GM18858 (cell line): ENCODE measurements around the gene DDX1.
"Not testable (repeated sequence)": the region's sequence is repeated elsewhere in the genome, so short reads cannot be mapped to it uniquely, and the experiment has no call there.

Experiments
- ATAC-seq: cut with Tn5 transposase; IDR thresholded peaks from one replicate; pipeline ENCODE4 v1.9.1; 2021; ENCODE audit not compliant: unreplicated experiment

Gene DDX1

DNA sequence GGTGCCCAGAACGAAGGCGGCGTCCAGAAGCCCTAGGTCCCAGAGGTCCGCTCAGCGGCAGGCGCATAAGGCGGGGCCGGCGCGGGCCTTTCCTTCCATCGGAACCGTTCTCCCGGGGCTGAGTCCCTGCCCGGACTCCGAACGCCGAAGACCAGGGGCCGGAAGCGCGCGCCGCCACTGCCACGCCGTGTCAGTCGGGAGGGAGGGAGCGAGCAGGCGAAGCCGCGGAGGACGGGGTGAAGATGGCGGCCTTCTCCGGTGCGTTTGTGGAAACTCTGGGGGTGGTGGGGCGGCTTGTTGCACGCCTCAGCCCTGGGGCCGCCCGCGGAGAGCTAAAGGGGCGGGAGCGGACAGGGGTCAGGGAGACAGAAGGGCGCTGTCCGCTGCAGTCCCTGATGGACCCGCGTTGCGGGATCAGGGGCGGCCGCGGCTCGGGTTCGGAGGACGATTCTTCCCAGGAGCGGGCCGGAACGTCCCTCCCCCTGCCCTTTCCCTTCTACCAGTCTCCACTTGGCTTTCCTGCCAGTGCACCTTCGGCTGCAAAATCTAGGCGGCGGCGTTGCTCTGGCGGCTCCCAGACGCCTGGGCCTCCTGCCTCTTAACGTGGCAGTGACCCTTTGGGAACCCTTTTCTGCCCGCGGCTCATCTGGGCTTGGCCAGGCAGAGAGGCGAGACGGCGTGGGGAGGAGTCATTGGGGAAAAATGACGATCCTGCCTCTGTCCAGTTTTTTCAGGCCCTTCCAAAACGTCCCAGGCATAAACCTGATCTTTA lies at the start of gene DDX1:
Gene DDX1 (plus strand): TSS at position 177 of the 772 bp plus-strand sequence. CDS start 66 bp downstream, at position 243.
- peak; percentile 91 for ATAC-seq

DNA sequence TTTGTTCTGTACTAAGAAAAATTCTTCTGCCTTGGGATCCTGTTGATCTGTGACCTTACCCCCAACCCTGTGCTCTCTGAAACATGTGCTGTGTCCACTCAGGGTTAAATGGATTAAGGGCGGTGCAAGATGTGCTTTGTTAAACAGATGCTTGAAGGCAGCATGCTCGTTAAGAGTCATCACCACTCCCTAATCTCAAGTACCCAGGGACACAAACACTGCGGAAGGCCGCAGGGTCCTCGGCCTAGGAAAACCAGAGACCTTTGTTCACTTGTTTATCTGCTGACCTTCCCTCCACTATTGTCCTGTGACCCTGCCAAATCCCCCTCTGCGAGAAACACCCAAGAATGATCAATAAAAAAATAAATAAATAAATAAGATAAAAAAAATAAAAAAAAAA lies 49.4 kb upstream of the DDX1 start:
- not testable (repeated sequence) for ATAC-seq

DNA sequence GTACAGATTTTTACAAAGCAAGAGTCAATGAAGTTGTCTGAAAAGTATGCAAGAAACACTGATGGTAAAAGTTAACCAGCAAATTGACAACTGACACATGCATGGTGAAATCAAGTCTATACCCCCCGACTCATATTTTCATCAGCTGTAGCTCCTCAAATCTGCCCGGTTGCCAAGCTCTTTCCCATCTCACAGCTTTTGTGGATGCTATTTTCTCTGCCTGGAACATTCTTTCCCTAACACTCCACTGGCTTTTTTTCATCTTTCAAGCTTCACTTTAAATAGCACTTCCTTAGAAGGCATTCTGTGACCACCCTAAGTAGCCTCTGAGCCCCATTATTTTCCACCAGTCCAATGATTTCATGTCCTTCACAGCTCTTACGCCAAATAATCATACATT lies 48.6 kb upstream of the DDX1 start:
- no peak for ATAC-seq

DNA sequence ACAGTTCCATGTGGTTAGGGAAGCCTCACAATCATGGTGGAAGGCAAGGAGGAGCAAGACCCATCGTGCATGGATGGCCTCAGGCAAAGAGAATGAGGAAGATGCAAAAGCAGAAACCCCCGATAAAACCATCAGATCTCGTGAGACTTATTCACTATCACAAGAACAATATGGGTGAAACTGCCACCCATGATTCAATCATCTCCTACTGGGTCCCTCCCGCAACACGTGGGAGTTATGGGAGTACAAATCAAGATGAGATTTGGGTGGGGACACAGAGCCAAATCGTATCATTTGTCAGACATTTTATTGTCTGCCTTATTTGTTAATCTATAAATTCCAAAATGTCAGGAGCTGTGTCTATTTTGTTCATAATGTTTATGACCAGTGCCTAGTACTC lies 48.1 kb upstream of the DDX1 start:
- no peak for ATAC-seq

DNA sequence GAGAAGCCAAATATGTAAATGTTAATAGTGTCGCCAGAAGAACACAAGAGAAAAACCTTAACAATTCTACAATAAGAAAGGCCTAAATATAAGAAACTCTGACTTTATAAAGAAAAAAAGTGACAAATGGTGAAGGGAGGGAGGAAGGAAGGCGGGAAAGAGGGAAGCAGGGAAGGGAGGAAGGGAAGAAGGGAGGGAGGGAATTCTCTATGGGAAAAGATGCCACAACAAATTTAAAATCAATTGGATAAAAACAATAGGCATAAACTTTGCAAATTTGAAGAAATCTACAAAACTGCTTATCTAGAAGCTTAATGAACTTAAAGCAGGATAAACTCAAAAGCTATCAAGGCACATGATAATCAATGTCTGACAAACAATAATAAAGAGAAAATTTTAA lies 47.4 kb upstream of the DDX1 start:
- no peak for ATAC-seq

DNA sequence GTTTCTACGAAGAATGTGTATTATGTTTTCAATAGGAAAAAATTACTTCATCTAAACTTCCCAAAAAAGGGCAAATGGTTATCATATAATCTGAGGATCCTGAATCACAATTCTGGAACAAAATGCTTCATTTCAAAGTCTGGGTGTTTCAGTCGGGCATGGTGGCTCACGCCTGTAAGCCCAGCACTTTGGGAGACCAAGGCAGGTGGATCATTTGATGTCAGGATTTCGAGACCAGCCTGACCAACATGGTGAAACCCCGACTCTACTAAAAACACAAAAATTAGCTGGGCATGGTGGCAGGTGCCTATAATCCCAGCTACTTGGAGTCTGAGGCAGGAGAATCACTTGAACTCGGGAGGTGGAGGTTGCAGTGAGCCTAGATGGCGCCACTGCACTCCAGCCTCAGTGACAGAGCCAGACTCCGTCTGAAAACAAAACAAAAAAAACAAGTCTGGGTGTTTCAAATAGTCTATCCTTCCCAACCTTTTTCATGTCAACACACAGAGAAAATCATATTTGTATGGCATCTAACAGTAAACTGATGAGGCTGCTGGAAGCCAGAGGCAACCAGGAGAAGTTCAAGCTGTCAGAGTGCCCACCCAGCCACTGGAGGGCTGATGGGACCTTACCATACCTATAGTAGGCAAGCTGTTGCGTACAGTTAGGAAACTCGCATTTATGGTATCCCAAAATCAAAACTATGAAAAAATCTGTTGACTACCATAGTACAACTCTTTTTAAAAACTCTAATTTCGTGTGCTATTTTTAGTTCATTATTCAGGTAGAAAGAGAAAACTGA lies 45.2 kb upstream of the DDX1 start:
- ATAC-seq = no peak

DNA sequence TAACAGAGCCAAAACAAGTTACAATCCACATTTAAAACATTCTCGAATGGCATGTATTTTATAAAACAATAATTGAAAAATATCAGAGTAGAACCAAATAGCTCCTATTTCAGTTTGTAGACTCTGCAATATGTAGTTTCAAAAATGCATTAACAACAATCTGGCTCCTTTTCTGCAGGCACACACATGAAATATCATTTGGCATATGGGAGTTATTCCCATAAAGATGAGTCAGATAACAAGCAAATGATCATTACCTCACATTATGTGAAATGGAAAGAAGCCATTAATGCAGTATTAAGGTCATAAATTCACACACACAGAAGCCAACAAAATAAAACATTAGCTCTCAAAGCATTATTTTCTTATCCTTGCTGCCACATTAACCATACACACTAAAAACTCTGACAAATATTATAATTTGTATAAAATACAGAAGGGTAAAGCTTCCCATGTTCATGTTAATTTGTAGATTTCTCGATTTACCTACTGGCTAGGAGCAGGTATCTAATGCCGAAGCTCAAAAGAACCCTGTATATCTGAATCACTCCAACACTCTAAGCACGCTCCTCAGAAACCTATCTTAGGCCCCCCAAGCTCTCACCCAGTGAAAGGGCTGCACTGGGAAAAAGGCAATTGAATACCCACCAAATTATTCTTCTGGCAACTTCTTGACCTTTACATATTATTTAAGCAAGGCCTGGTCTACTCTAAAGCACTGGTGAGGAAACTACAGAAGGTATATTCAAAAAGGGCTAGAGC lies 44.4 kb upstream of the DDX1 start:
- ATAC-seq = no peak

DNA sequence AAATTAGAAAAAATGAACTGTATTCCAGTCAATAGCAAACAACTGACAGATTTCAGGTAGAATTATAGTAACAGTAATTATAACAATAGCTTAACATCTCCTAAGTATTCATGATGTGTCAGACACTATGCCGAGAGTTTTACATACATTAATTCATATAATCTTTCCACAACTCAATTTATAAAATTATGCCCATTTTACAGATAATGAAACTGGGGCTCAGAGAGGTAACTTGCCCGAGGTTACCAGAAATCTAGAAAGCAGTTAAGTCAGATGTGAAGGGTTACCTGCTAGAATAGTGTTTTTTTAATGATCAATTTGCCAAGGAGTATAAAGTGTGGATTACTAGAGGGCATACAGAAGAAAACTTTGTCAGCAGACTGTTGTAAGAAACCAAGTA lies 42.7 kb upstream of the DDX1 start:
- no peak for ATAC-seq

DNA sequence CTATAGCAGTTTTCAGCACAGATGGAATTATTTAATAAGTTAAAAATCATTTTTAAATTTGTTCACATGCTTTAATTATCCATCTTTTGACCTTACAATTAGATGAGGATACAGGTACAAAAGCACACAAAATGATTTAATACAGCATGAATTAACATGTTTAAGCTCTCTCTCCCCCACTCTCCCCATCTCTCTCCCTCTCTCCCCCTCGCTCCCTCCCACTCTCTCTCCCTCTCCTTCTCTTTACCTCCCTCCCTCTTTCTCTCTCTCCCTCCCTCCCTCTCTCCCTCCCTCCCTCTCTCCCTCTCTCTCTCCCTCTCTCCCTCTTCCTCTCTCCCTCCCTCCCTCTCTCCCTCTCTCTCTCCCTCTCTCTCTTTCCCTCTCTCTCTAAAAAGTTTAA lies 38.1 kb upstream of the DDX1 start:
- ATAC-seq = no peak

DNA sequence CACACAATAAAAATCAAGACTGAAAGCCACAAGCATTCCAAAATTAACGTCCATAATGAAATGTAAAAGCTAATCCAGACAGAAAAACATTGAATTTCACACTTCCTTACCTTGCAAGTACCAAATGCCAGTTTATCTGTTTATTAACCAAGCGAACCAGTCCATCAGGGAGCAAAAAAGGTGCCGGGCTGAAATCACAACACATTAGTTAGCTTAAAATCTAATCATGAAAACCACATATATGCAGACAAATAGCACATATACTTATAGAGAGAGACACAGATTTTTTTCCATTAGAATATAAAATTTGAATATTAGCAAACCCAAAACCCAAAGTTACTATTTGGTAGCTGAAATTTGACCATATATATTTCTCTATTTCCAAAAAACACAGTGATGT lies 37.7 kb upstream of the DDX1 start:
- no peak for ATAC-seq

DNA sequence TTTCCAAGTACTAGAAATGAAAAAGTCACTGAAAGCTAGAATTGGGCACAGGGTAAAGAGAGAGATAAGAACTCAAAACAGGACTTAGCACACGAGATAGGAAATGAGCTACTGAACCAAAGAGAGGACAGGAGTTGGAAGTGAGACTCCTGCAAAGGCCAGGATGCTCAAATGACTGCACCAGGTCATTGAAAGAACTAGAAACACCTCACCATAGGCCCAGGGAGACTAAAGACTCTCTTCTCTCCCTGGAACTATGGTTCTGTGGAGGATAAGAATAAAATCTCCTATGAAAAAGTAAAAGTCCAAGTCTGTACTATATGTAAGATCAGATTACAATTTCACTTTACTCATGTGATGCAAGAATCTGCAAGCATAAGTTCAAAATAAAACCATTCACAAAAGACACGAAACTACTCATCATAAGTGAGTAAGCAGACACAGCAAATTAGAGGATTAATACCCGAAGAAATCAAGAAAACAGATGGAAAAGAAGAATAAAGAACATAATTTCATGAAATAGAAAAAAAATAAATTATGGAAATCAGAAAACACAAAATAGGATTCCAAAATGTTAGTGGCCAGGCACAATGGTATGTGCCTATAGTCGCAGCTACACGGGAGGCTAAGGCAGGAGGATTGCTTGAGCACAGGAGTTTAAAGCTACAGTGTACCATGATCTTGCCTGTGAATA lies 37.0 kb upstream of the DDX1 start:
- ATAC-seq = no peak

DNA sequence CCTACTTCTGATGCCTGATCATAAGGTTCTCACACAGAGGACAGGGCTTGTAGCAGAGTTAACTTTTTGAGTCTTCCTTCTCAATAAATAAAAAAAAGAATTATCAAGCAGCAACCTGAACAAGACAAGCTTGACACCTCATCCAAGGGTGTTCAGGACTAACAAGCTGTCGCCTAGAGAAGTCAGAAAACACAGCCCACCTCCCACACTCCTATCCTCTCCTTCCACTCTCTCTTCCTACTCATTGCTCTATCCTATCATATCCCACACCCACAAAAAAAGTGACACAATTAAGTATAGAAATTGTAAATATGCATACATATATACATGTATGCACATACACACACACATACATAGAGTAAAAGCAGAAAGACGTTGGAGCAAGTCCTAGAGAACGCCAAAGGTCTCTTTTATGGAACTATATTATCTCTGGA lies 35.9 kb upstream of the DDX1 start:
- no peak for ATAC-seq

DNA sequence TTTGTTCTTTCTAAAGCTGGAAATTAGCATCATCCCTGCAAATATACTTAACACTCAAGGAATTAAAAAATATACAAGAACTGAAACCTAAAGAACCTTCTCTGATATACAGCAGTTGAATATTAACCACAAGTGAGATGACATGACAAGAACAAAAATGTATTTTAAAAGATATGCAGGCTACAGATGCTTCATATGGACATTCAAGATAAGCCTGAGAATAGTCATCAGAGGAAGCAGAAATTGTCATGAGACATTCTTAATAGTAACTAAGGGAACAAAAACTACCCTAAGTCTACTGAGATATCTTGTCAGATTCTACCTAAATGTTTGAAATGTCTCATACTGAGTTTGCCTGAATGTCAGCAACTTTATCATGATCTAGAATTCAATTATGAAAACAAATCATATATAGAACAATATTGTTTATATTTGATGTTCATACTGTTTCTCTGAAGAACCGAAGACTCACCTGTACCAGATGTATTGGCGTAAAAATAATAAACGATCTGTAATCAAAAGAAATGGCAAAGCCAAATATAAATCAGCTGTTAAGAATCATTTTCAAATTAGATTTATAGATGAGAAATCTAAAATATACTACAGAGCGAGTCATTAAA lies 35.2 kb upstream of the DDX1 start:
- no peak for ATAC-seq

DNA sequence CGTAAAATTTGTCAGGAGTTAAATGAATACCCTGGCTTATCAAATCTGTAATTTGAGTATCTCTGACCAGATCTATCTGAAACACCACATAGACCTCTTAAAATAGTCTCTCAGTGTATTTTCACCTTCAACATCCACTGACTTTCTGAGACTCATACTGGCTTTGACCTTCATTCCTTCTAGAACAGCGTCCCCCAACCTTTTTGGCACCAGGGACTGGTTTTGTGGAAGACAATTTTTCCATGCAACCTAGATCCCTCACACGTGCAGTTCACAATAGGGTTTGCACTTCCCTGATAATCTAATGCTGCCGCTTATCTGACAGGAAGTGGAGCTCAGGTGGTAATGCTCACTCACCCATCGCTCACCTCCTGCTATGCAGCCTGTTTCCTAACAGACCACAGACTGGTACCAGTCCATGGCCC lies 33.8 kb upstream of the DDX1 start:
- ATAC-seq = no peak

DNA sequence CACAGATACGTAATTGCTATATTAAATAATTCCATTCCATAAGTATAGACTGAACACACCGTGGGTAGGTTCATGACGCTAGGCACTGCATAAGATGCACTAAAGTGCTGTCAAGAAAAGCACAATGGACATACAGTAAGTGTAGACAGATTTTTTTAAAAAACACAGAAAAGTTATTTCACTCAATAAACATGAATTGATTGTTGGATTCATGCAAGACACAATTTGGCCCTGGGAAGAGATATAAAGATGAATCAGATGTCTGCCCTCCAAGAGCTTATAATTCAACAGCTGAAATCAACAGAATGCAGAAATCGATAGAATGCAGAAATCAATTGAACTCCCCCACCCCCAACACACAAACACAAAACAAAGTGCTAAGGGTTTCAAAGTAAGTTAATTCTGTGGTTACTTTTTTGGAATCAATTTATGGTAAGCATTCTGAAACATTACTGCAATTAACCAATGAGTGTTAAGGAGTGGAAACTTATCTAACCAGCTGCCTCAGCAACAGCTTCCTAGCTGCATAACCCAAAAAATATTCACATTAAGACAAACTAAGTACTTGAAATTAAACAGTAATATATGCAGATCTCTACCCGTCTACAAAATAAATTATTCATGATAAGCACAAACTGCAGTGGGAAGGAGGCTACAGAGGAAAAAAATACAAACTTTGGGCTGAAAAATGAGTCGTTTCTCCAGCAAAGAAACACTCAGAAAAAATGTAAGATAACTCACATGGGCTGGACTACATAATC lies 32.1 kb upstream of the DDX1 start:
- no peak for ATAC-seq

DNA sequence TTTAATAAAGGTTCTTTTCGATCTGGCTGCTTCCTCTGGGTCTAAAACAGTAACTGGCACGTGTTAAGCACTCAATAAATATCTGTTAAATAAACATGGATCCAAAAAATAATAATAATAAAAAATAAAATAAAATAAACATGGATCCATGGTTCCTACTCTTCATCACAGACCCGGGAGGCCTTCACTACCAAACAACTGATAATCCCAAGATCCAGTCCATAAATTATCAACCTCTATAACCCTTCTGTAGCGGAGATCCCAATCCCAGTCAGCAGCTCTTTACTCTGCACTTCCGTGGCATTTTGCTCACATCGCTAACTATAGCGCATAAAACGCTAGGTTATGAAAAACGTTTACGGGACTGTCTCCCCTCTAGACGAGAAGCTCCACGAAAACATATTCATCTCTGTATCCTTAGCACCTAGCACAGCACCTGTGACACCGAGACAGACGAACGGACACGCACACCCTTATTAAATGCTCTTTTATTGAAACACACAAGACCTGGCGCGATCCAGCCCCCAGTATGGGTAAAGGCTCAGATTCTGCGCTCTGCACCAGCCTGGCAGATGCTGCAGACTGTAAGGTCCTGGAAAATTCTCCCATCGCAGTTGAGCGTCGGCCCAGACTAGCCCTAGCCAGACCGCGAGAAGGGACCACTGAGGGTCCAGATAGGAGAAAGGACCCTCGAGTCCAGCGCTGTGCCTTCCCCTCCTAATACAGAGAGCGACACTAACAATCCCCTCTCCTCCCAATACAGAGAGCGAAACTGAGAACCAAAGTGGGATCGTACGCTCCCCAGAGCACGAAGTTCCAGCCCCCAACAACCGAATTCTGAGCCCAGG lies 31.3 kb upstream of the DDX1 start:
- ATAC-seq = peak; percentile 30

DNA sequence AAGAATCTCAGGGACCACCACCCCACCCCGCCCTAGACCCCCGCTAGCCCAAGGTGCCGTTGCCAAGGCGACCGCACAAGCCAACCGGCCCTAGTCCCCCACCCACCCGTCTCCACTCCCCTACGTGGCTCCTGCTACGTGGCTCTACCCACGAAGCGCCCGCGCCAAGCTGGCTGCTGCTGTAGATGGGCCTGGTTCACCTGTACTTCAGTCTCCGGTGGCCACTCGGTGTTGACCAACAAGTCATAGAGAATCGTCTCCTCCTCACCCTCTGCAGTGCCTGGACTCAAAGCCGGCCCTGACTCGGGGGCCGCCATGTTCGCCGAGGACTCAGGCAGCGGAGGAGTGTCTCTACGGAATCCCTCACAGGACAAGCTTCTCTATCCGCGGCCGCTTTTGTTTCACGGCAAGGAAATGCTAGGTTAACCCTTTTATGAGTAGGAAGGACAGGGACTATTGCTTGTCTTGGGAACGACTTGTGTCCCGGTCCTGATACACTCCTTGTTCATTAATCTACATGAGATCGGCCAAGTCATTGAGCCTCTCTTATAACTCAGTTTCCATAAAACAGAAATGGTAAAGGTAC lies 30.6 kb upstream of the DDX1 start, which contains the start of gene NBAS:
Gene NBAS (minus strand): TSS at position 347 of the 586 bp plus-strand sequence. CDS start 30 bp downstream, at position 317.
- peak; percentile 72 for ATAC-seq

DNA sequence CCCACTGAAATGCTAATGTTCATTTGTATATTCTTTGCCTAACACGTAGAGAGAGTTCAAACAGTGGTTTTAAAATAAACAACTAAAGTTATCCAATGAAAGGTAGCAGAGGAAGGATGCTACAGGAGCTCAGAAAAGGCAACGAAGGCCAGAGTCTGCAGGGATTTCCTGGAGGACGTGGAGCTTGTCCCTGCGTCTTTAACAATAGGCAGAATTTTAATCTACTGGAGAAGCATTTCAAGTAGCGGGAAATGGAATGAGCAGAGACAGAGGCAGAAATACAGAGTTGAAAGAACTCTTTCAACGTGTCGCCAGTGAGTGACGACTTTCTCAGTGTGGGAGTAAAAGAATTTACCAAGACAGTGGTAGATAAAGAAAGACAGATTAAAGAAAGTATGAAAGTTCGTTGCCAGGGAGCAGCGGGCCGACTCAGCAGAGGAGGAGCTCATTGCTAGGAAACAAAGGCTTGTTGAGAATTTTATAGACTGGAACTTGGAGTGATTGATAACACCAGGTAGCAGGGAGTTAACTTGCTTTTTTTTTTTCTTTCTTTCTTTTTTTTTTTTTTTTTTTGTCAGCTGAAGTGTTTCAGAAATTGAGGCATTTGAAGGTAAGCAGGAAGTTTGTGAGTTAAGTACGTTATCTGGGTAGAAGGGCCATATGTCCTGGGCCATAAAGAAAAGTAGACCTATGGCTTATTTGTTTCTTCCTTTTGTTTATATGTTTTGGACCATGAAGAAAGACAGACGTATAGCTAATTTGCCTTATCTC lies 29.9 kb upstream of the DDX1 start:
- ATAC-seq = peak; percentile 22
